A549 treated with dexamethasone at 1 μM for 4 hours (cell line): ENCODE data around the gene AKAP1. TPM values are rescaled to one million over a fixed set of nuclear protein-coding genes. Genes with fewer than 3 reads are reported as not detected.

Experiments
- total RNA-seq: library from RNA; stranded (reverse); fragments of 200-300 nt; extraction: Qiagen RNA extraction; gene quantifications from 5 replicates; pipeline ENCODE4 v1.2.3, GENCODE V29; 2022

AKAP1 gene, protein sequence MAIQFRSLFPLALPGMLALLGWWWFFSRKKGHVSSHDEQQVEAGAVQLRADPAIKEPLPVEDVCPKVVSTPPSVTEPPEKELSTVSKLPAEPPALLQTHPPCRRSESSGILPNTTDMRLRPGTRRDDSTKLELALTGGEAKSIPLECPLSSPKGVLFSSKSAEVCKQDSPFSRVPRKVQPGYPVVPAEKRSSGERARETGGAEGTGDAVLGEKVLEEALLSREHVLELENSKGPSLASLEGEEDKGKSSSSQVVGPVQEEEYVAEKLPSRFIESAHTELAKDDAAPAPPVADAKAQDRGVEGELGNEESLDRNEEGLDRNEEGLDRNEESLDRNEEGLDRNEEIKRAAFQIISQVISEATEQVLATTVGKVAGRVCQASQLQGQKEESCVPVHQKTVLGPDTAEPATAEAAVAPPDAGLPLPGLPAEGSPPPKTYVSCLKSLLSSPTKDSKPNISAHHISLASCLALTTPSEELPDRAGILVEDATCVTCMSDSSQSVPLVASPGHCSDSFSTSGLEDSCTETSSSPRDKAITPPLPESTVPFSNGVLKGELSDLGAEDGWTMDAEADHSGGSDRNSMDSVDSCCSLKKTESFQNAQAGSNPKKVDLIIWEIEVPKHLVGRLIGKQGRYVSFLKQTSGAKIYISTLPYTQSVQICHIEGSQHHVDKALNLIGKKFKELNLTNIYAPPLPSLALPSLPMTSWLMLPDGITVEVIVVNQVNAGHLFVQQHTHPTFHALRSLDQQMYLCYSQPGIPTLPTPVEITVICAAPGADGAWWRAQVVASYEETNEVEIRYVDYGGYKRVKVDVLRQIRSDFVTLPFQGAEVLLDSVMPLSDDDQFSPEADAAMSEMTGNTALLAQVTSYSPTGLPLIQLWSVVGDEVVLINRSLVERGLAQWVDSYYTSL
- 46.0 to 60.5 TPM (median 55.6 TPM) in 5 replicates for total RNA-seq

DNA sequence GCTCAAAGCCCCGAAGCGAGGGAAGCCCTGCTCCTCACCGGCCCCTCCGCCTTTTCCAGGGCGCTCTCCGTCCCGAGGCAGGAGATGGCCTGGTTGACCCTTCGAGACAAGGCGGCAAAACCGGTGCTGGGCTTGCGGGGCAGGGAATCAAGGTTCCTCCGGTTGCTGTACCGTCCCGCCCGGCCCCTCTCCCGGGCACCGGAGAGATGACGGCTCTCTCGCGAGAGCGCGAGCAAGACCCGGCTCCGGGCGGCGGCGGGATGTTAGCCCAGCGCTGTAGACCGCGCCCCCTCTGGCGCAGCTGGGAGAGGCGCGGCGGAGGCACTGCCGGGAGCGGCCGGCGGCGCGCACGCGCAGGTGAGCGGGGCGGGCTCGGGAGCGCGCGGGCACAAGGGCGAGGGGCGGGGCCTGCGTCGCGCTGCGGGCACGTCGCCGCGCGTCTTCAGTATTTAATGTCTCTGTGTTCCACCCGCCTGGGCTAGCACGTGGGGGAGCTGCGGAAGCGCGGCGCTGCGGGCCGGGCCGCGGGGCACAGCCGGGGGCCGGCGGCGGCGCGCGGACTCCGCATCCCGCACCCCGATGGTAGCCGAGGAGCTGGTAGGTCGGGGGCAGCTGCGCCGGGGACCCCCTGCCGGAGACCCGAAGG, at the start of gene AKAP1:
Gene AKAP1 (plus strand): TSS at position 445 of the 646 bp plus-strand sequence. CDS start 20,219 bp downstream, outside the sequence.

Other genes with a start within 250 kb of the AKAP1 start
- 52.3 to 67.3 TPM (median 59.2 TPM) in 5 replicates for gene TRIM25, start 171.2 kb upstream of the AKAP1 start, total RNA-seq
- 15.3 to 17.8 TPM (median 16.3 TPM) in 5 replicates for gene COIL, start 124.2 kb upstream of the AKAP1 start, total RNA-seq
- gene SCPEP1, start 107.1 kb upstream of the AKAP1 start, total RNA-seq, result 35.8 to 42.5 TPM (median 36.3 TPM) in 5 replicates
- 42.6 to 63.9 TPM (median 54.3 TPM) in 5 replicates for gene MSI2, start 171.3 kb downstream of the AKAP1 start, total RNA-seq